Brain microvascular endothelial cell (primary cell): ENCODE data around the gene NDOR1.

Source experiments
- DNase-seq: peaks from one replicate; pipeline ENCODE4 v3.0.0-alpha.2; 2020
- H3K27ac ChIP-seq: fragments of 250-450 bp; sonication (Bioruptor Pico); 2 replicates; pipeline ENCODE4 v1.5.1; 2020; ENCODE audit warnings: mild to moderate bottlenecking, moderate library complexity
- H3K27me3 ChIP-seq: fragments of 250-450 bp; sonication (Bioruptor Pico); replicated peaks from 2 replicates; pipeline ENCODE4 v1.5.1; 2020; ENCODE audit warnings: mild to moderate bottlenecking
- H3K36me3 ChIP-seq: fragments of 250-450 bp; sonication (Bioruptor Pico); replicated peaks from 2 replicates; pipeline ENCODE4 v1.5.1; 2020; ENCODE audit warnings: mild to moderate bottlenecking
- H3K4me3 ChIP-seq: 2 replicates; pipeline ENCODE4 v1.5.1; 2011; ENCODE audit warnings: low read depth, mild to moderate bottlenecking, control low read depth, low read length, moderate library complexity
- CTCF ChIP-seq: IDR thresholded peaks from 2 replicates; pipeline ENCODE4 v1.5.1; 2011; ENCODE audit warnings: low read depth, mild to moderate bottlenecking, moderate library complexity, low read length, control low read depth, inconsistent platforms; ENCODE audit errors: missing control alignments
- in situ Hi-C: cut with HindIII; loops from 2 replicates; pipeline ENCODE4 v1.10.0; 2017; ENCODE audit warnings: low sequenced_read_pairs, low pct_ligation_motif_present

NDOR1 gene

GRCh38 chr9:137232510-137232909 lies 27.0 kb downstream of the NDOR1 start:
- no peak for TF ChIP-seq CTCF
- Histone ChIP-seq H3K36me3 (no peaks in the 10 kb centered on the region), H3K4me3 (no peak overlapping the region), H3K27ac (no peak overlapping the region), H3K27me3 (no peaks in the 10 kb centered on the region)
- DNase-seq = no peak
- in situ Hi-C loops = no loop called here

GRCh38 chr9:137233143-137233980 lies 27.9 kb downstream of the NDOR1 start:
- H3K36me3 ChIP-seq = no peaks in the 10 kb centered on the region
- no peak for DNase-seq
- TF ChIP-seq CTCF = no peak
- in situ Hi-C loops = no loop called here
- no peaks in the 10 kb centered on the region for H3K27me3 ChIP-seq
- no peak overlapping the region for H3K4me3 ChIP-seq
- no peak overlapping the region for H3K27ac ChIP-seq

GRCh38 chr9:137234055-137234697 lies 28.7 kb downstream of the NDOR1 start:
- no peak for TF ChIP-seq CTCF
- no peak for DNase-seq
- no peak overlapping the region for H3K4me3 ChIP-seq
- no peak overlapping the region for H3K27ac ChIP-seq
- no peaks in the 10 kb centered on the region for H3K36me3 ChIP-seq
- H3K27me3 ChIP-seq = no peaks in the 10 kb centered on the region
- in situ Hi-C loops = no loop called here

GRCh38 chr9:137234758-137235423 lies 29.4 kb downstream of the NDOR1 start:
- H3K4me3 ChIP-seq = no peak overlapping the region
- DNase-seq = no peak
- H3K27ac ChIP-seq = no peak overlapping the region
- H3K36me3 ChIP-seq = no peaks in the 10 kb centered on the region
- H3K27me3 ChIP-seq = no peaks in the 10 kb centered on the region
- in situ Hi-C loops = no loop called here
- TF ChIP-seq CTCF = no peak

- Histone ChIP-seq H3K27ac (no peak overlapping the region), H3K27me3 (no peaks in the 10 kb centered on the region), H3K36me3 (no peaks in the 10 kb centered on the region), H3K4me3 (no peak overlapping the region)
- in situ Hi-C loops = no loop called here
- TF ChIP-seq CTCF = no peak
- no peak for DNase-seq
These were observed 30.1 kb downstream of the NDOR1 start for GRCh38 chr9:137235424-137236237.
